GM19468 (cell line): ENCODE measurements around the gene SLC13A5.
"Not testable (repeated sequence)": the region's sequence is repeated elsewhere in the genome, so short reads cannot be mapped to it uniquely, and the experiment has no call there.

Experiments
- ATAC-seq: cut with Tn5 transposase; IDR thresholded peaks from one replicate; pipeline ENCODE4 v1.9.1; 2021; ENCODE audit warnings: mild to moderate bottlenecking, moderate library complexity, moderate number of reproducible peaks; ENCODE audit not compliant: unreplicated experiment; ENCODE audit errors: extremely low read depth

The SLC13A5 gene

DNA sequence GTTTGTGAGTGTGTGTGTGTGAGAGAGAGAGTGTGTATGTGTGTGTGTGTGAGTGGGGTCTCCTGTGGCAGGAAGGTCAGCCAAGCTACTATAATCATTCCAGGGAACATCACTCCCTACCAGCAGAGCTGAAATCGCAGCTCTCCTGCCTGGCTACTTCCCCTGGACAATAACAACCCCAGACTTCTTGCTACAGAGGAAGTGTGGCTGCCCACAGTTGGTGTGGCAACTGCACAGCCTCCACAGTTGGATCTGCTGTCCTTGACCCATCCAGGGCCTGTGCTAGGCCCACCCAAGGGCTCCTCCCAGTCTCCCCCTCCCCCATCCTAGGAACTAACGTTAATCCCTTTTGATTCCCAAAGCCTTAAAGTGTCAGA, 1.5 kb downstream of the SLC13A5 start:
- ATAC-seq: no peak

GRCh38 chr17:6711081-6711674, 2.0 kb downstream of the SLC13A5 start:
- no peak for ATAC-seq

GRCh38 chr17:6710317-6710716, 2.9 kb downstream of the SLC13A5 start:
- ATAC-seq: no peak

DNA sequence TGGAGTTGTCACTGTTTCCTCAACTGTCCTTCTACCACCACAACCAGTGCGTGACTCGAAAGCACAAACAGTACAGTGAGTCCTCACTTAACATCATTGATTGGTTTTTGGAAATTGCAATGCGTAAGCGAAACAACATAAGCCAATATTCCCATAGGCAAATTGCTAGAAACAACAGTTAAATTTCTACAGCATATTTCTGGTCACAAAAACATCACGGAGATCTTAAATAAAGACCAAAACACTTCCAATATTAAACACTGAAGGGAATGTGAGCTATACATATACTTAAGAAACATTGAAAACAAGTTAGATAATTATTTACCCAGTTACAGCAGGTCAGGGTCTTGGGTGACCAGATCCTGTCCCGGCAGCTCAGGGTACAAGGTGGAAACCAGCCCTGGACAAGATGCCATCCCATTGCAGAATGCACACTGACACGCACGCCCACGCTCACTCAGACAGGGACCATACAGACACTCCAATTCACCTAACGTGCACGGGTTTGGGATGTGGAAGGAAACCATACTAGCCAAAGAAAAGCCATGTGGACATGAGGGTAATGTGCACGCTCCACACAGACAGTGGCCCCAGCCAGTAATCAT, 4.7 kb downstream of the SLC13A5 start:
- ATAC-seq: no peak

- ATAC-seq: no peak
Measured at GRCh38 chr17:6706996-6707395, 6.2 kb downstream of the SLC13A5 start.

DNA sequence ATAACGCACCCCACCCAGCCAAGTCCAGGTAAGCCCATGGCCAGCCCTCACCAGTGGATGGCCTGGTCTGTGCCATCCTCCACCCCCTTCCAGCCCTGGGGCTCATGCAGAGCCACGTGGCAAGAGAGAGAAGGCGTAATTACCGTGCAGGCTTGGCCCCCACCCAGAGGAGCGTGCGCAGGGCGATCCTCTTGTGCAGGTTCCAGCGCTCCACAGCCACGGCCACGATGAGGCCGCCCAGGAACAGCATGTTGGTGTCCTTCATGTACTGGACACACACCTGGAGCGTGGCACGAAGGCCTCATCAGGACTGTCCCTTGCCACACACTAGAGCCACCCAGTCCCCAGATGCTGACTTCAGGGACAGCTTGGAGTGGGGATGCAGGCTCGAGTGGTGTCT, 6.7 kb downstream of the SLC13A5 start:
- no peak for ATAC-seq

DNA sequence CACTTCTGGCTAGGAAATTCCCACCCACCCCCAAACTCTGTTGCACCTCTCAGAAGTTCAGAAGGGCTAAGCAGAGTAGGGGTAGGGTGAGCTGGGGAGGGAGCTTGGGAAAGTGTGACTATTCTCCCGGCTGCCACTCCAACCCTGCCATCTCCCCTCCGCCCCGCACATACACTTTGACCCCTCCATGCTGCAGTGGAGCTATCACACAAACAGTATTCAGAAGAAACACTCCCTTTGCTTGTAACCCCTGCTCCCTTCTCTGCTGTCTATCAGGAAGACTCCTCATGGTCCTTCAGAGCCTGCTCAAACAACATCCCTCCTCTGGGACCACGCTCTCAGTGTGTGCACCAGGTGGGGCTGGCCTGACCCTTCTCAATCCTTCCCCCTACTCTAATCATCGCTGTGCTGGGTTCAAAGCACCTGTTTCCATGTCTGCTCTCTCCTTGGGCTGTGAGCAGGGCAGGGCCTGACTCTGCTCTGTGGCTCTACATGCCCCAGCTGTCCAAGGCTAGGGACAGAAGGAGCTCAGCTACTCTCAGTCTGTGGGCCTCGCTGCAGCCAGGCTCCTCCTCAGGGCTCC, 8.6 kb downstream of the SLC13A5 start:
- ATAC-seq: no peak

DNA sequence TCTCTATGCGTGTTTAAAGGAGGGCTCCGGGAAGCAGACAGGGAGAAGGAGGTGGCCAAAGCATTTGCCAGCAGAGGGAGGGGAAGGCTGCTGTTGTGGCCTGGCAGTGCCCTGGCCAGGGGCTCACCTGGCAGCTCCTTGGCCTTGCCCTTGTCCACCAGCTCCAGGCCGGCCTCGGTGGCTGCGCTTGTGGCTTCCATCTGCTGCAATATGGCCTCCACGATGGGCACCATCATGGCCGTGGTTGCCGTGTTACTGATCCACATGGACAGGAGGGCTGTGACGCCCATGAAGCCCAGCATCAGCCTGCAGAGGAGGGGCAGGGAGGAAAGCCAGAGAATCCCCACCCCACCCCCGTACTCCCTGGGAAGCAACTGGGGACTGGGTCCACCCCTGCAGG, 9.4 kb downstream of the SLC13A5 start:
- no peak for ATAC-seq

GRCh38 chr17:6702567-6703215, 10.5 kb downstream of the SLC13A5 start:
- ATAC-seq: no peak

DNA sequence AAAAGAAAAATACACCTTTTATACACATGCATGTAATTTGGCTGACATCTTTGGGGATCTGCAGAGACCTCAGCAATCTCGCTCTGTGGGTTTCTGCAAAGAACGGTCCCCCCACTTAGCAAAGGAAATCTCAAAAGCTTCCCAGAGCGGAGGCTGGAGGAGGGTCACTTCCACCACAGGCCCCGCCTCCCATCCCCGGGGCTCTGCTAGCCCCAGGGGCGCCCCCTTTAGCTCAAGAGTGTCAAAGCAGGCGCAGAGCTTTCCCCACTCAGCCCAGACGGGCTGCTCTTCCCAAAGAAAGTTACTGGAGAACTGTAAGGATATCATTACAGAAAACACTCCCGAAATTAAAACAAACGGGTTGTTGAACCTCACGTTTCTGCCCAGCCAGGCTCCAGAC, 11.4 kb downstream of the SLC13A5 start:
- ATAC-seq: no peak

DNA sequence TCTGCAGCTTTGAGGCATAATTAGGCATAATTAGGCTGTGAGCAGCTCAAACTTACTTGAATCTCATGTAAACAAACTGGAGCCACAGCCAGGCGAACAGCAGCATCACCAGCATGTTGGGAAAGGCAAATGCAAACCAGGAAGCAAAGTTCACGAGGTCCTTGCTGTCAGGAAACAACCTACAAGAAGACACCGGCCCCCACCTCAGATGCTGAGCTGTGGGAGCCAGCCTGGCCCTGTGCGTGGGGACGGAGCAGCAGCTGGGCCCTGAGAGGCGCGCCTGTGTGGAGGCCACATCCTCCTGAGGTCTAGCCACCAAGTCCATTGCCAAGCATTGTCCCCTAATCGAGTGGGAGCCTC, 12.2 kb downstream of the SLC13A5 start:
- ATAC-seq: no peak

DNA sequence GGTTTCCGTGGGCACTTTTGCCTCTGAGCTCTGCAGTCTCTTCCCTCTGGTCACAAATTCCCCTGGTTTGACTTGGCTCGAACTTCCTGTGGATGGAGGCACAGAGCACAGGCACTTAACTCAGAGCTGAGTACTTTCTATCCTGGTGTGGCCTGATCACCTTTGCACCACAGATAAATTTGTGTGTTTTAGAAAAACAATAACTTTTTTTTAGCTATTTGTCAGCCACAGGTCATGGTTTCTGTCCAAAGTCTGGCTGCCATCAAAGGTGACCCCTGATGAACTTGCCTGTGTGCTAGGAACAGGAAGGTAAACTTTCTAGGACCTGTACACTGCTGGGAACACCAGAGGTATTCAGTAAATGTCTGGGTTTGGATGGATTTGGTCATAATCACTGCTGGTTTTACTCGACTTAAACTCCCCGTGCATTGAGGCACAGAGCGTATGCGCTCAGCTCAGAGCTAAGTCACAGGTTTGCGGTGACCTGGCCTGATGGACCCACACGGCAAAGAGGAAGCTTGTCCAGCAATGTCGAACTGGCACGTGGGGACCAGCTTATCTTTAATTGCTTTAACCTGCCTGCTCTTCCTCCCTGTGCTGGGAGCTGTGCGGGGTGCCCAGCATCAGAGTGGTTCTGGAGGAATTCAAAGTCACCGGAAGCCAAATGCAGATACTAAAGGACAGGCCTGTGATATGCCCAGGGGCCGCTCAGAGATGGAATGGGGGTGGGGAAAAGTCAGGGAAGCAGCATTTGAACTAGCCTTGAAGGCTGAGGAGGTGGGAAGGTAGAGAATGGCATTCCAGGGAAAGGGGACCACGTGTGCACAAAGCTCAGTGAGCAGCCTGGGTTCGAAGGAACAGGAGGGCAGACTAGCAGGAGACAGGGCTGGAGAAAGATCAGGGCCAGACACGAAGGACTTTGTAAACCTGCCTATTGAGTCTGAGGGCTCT, 12.9 kb downstream of the SLC13A5 start:
- ATAC-seq: no peak

DNA sequence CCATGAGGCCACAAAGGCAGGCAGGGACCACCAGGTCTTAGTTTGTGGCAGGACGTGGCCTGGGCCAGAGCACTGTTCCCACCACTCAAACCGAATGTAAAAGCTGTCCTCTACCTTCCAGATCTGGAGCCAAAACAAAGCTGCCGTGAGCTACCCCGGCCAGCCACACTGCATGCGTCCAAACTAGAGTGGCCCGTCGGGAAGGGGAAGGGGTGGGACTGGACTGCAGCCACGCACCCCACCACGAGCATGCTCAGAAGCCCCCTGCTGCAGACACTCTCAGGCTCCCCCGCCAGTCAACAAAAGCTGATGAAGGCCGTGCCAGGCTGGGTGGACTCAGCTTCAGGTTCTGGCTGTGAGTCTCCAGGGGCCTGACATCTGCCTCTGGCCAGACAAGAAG, 15.2 kb downstream of the SLC13A5 start:
- no peak for ATAC-seq

DNA sequence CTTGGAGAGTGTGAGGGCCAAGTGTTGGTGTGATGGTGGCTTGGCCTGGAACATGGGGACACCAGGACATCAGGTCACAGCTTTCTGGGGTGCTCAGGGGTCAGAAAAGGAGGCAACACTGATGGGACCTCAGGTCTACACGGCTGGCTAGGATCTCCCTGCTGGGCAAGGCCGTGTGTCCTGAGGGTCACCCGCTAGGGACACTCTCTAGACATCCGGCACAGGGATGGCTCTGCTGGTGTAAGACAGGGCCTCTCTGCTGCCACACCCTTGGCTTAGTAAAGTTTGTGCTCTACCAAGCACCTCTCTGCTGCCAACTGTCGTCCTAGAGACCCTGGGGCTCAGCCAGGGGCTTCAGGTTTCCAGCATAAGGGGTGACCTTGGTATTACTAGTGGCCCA, 16.3 kb downstream of the SLC13A5 start:
- no peak for ATAC-seq

- no peak for ATAC-seq
Measured at GRCh38 chr17:6695565-6695964, 17.6 kb downstream of the SLC13A5 start.

DNA sequence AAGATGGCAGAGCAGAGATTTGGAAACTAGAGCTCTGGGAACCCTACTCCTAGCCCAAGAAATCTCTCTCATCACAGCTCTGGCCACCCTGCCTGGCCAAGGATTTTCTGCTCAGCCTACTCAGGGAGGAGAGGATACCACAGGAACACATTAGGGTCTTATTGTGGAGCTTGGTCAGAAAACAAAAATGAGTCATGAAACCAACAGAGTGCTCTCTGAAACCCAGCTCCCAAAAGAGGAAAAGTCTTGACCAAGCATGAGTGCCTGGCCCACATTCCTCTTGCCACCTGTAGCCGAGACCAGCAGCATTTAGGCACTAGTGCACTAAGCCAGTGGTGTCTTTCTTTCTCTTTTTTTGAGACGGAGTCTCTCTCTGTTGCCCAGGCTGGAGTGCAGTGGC, 18.1 kb downstream of the SLC13A5 start:
- no peak for ATAC-seq

- ATAC-seq: not testable (repeated sequence)
Measured at GRCh38 chr17:6691958-6692357, 21.2 kb downstream of the SLC13A5 start.

DNA sequence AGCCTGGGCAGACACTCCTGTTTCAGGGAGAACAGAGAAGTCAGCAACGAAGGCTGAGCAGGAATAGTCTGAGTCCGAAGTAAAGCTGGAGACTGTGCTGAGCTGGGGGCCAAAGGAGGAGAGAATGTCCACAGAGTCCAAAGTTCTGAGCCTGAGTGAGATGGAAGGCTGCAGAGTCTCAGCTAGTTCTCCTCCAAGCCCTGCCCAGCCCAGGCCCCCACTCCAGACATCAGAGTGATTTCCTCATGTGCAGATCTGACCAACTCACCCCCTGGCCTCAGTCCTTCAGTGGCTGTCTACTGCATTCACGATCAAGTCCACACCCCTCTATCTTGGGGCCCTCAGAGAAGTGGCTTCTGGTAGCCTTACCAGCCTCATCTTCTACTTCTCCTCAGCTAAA, 21.6 kb downstream of the SLC13A5 start:
- ATAC-seq: no peak

GRCh38 chr17:6690641-6691040, 22.5 kb downstream of the SLC13A5 start:
- no peak for ATAC-seq

DNA sequence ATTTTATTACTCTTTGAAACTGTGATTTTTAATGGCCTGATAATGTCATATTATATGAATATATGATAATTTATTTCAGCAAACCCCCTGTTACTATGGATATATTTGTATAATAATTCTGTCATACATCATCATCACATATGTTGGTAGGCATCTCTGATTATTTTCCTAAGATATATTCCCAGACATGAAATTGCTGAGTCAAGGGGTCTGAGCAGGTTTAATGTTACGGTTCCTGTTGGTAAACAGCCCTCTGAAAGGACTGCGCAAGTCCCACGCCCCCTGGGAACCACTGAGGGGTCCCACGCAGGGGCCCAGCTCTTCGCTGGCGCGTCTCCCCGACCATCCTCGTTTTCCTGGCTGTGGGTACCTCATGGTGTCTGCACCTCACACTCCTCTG, 24.2 kb downstream of the SLC13A5 start:
- no peak for ATAC-seq

- ATAC-seq: no peak
Measured at GRCh38 chr17:6686026-6686425, 27.1 kb downstream of the SLC13A5 start.
